ENCODE measurements around the gene POLR3E. TPM values are rescaled to one million over a fixed set of nuclear protein-coding genes. Genes with fewer than 3 reads are reported as not detected.
"Not testable (repeated sequence)": the region's sequence is repeated elsewhere in the genome, so short reads cannot be mapped to it uniquely, and the experiment has no call there.

Gene POLR3E
- total RNA-seq, 1 donor from 2014 or later = 19.5 TPM

DNA sequence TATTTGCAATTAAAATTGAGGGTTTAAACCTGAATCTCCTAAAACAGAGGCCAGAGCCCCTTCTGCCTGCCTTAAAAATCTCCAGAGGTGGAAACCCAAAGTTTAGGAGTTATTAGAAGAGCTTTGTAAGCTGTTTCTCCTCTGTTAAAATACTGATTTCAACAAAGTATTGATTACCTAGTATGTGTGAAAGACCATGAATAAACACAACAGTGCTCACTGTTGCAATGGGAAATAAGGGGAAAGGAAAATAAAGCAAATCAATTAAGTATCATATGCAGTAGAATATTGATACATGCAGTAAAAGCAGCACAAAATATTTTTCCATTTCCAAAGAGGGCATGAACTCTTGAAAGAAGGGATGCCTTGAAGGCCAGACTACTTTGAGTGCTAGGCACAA lies 62.5 kb downstream of the POLR3E start:
- DNase-seq (ENCODE audit: low spot score in 2 of 2) = no peak
- TF ChIP-seq, protein P1, sequence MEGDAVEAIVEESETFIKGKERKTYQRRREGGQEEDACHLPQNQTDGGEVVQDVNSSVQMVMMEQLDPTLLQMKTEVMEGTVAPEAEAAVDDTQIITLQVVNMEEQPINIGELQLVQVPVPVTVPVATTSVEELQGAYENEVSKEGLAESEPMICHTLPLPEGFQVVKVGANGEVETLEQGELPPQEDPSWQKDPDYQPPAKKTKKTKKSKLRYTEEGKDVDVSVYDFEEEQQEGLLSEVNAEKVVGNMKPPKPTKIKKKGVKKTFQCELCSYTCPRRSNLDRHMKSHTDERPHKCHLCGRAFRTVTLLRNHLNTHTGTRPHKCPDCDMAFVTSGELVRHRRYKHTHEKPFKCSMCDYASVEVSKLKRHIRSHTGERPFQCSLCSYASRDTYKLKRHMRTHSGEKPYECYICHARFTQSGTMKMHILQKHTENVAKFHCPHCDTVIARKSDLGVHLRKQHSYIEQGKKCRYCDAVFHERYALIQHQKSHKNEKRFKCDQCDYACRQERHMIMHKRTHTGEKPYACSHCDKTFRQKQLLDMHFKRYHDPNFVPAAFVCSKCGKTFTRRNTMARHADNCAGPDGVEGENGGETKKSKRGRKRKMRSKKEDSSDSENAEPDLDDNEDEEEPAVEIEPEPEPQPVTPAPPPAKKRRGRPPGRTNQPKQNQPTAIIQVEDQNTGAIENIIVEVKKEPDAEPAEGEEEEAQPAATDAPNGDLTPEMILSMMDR (IDR thresholded peaks at IDR 0.05) = no peak
- peaks cover 25 to 26% of the 10 kb centered on the region in 2 donors for H3K36me3 ChIP-seq
- no peak overlapping the region for H3K27ac ChIP-seq
- H3K9me3 ChIP-seq = no peaks in the 10 kb centered on the region
- intact Hi-C loops (cut with DNase I) = no loop called here
- H3K27me3 ChIP-seq = no peaks in the 10 kb centered on the region
- peaks cover 0 to 14% of the 10 kb centered on the region in 2 donors for H3K4me1 ChIP-seq
- H3K4me3 ChIP-seq = no peak overlapping the region

DNA sequence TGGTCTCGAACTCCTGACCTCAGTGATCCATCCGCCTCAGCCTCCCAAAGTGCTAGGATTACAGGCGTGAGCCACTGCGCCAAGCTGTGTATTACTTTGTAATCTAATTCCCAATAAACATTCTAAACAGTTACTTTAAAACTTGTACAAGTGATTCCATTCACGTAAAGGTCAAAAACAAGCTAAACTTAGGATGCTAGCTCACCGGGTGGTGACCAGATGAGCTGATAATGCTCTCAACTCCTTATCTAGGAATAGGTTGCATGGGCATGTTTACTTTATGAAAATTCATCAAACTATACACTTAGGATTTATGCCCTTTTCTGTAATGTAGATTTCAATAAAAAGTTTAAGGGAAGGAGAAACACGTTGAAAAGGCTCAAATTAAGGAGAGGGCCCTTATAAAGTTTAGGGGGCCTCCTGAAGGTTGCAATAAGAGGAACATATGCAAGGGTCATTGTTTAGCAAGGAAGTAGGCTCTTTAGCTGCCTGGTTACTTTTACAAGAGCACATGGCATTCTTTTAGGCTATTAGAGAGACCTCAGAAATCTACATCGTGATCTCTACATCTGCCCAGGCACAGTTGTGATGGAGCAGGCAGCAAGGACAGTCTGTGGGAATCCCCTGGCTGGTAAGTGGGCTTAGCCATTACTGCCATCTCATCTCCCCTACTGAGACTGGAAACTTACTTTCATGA lies 63.9 kb downstream of the POLR3E start:
- Histone ChIP-seq H3K9me3 (no peaks in the 10 kb centered on the region), H3K36me3 (peaks cover 26% of the 10 kb centered on the region in 2 donors), H3K4me1 (peaks cover 0 to 14% of the 10 kb centered on the region in 2 donors), H3K27ac (peak overlapping the region; percentile 19 to 24), H3K4me3 (no peak overlapping the region), H3K27me3 (no peaks in the 10 kb centered on the region)
- no peak for DNase-seq (ENCODE audit: low spot score in 2 of 2)
- TF ChIP-seq, protein P1 (IDR thresholded peaks at IDR 0.05) = no peak
- intact Hi-C loops (cut with DNase I) = no loop called here

DNA sequence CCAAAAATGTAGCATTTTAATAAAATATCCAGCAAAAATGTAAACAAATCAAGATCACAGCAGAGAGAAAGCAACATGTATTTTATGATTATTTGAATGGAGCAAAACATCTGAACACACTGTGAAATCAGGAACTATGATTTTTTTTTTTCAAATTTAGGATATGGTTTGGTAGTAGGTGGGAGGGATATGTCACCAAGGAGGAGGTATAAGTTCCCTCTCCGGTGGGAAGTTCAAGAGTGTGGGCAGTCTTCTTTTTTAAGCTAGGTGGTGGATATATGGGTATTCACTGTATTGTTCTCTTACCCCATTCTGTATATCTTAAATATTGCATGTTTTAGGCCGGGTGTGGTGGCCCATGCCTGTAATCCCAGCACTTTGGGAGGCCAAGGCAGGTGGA lies 67.0 kb downstream of the POLR3E start:
- Histone ChIP-seq H3K27me3 (no peaks in the 10 kb centered on the region), H3K27ac (no peak overlapping the region), H3K9me3 (no peaks in the 10 kb centered on the region), H3K4me3 (no peak overlapping the region), H3K36me3 (peaks cover 26% of the 10 kb centered on the region in 2 donors), H3K4me1 (peaks cover under 1 to 12% of the 10 kb centered on the region in 2 donors)
- no peak for DNase-seq (ENCODE audit: low spot score in 2 of 2)
- TF ChIP-seq, protein P1 (IDR thresholded peaks at IDR 0.05) = no peak
- intact Hi-C loops (cut with DNase I) = no loop called here

DNA sequence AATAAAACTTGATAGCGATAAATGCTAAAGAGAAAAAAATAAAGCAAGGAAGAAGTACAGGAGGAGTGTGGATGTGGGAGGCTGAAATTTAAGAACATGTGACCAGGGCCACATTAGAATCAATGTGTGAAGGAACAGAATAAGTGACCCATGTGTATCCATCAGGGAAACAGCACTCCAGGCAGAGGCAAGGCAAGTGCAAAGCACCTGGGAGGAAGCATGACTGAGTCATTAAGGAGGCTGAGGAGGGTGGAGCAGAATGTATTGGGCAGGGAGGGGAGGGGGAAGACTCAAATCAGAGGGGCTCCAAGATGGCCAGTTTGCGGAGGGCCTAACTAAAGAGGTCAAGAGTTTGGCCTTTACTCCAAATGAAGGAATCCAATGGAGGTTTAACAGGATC lies 69.2 kb downstream of the POLR3E start:
- intact Hi-C loops (cut with DNase I) = no loop called here
- Histone ChIP-seq H3K4me1 (peaks cover 4 to 21% of the 10 kb centered on the region in 2 donors), H3K27ac (no peak overlapping the region)

DNA sequence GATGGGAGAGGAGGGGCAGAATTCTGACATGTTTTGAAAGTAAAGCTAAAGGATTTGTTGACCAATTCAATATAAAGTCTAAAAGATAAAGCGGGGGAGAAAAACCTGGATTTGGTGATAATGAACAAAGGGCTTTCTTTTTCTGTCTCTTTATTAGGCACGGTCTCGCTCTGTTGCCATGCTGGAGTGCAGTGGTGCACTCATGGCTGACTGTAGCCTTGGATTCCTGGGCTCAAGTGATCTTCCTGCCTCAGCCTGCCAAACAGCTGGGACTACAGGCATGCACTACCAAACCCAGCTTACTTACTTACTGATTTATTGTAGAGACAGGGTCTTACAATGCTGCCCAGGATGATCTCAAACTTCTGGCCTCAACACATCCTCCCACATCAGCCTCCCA lies 69.7 kb downstream of the POLR3E start:
- Histone ChIP-seq H3K27ac (no peak overlapping the region), H3K9me3 (no peaks in the 10 kb centered on the region), H3K27me3 (no peaks in the 10 kb centered on the region), H3K4me1 (peaks cover 4 to 21% of the 10 kb centered on the region in 2 donors), H3K36me3 (peaks cover 24 to 26% of the 10 kb centered on the region in 2 donors), H3K4me3 (no peak overlapping the region)
- TF ChIP-seq, protein P1 (IDR thresholded peaks at IDR 0.05) = no peak
- intact Hi-C loops (cut with DNase I) = no loop called here
- DNase-seq (ENCODE audit: low spot score in 2 of 2) = no peak

More for the DNA sequence above, 69.2 kb downstream of the POLR3E start:
- H3K9me3 ChIP-seq = no peaks in the 10 kb centered on the region
- TF ChIP-seq, protein P1 (IDR thresholded peaks at IDR 0.05) = no peak
- H3K27me3 ChIP-seq = no peaks in the 10 kb centered on the region
- no peak for DNase-seq (ENCODE audit: low spot score in 2 of 2)
- H3K36me3 ChIP-seq = peaks cover 26% of the 10 kb centered on the region in 2 donors
- H3K4me3 ChIP-seq = no peak overlapping the region

DNA sequence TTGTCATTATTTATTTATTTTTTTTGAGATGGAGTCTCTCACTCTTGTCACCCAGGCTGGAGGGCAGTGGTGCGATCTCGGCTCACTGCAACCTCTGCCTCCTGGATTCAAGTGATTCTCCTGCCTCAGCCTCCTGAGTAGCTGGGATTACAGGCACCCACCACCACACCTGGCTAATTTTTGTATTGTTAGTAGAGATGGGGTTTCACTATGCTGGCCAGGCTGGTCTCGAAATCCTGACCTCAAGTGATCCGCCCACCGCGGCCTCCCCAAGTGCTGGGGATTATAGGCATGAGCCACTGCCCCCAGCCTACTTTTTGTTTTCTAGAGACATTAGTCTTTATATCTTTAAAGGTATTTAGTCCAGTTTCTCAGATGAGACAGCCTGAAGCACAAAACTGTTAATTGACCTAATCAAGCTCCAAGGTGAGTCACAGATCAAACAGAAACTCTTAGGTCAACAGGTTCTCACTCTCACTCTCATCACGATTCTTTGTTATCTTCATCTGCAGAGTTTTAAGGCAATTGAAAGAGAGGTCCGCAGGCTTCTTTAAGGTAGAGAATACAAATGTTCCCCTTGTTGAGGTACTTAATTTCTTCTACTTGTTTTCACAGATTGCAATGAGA lies 71.1 kb downstream of the POLR3E start:
- H3K9me3 ChIP-seq; H3K27me3 ChIP-seq; H3K4me3 ChIP-seq; intact Hi-C loops (cut with DNase I); DNase-seq (ENCODE audit: low spot score in 2 of 2): not testable (repeated sequence)
- Histone ChIP-seq H3K36me3 (peaks cover 13 to 14% of the 10 kb centered on the region in 2 donors), H3K27ac (peak overlapping the region in 1 of 2 donors; percentile 72), H3K4me1 (peaks cover 11 to 25% of the 10 kb centered on the region in 2 donors)

Measured in ascending aorta (tissue), 2 donors.